Stimulated activated CD4-positive, alpha-beta T cell treated with anti-CD3 and anti-CD28 coated beads, Interleukin-4, amount 100 ng/mL, for 48 hours (primary cell): ENCODE data around the gene COMT.

ENCODE experiments used
- DNase-seq, 2 donors: peaks; one replicate each; pipeline ENCODE4 v3.0.0-alpha.2; 2020; ENCODE audit warnings: low read depth in 2 of 2

The COMT gene

DNA sequence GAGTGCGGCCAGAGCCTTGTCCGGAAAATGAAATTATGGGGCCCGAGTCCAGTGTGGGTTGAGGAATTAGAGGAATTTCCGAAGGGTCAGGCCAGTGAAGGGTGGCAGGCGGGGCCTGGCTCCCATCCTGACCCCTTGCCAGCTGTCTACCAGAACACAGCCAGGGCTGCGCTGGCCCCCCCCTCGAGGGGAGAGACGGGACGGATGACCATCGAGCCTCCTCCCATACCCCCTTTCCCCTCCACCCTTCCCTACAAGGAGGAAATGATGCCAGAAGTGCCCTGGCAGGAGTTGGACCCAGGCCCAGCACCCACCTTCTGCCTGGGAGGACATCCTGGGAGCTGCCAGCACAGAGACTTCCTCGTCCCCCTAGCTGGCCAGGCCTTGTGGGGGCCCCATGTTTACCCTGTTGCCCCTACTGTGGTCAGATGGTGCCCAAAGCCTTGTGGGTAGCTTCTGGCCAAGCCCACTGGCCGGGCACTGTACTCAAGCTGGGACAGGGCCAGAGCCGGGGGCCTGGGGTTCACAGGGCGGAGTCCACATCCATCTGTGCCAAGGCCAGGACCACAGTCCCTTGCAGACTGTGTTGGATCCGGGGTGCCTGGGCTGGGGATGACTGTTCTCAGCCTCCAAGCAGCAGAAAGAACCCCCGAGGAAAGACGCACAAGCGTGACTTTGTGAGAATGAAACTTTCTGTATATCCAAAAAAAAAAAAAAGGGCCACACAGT lies 54.2 kb downstream of the COMT start:
- DNase-seq: no peak

- DNase-seq: no peak
These were observed 55.3 kb downstream of the COMT start for GRCh38 chr22:19996694-19997384.

DNA sequence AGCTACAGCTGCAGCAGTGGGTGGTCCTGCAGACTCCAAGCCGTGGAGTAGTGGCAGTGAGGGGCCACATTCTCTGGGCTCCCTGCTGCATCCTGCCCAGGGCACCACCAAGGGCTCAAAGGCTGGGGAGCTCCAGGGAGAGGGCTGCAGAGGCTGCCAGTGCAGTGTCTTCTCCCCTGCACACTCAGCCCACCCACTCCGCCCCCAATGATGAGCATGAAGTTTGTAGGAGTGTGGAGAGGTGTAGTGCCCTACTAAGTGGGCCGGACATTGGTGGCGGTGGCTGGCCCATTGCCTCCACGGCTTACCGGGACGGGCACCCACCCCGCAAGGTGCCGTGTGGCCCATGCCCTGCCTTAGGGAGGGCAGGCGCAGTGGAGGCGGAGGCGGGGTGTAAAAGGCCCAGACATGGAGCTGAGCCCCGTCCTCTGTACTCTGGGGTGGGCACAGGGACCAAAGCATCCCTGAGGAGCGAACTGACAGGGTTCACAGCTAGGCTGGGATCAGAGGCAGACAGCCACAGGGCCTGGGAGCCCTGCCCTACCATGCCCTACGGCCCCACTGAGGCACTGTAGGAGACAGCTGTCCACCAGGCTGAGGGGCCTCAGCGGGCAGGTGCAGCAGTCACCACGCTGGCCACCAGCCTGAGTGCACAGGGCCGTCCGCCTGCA lies 56.1 kb downstream of the COMT start:
- no peak for DNase-seq

DNA sequence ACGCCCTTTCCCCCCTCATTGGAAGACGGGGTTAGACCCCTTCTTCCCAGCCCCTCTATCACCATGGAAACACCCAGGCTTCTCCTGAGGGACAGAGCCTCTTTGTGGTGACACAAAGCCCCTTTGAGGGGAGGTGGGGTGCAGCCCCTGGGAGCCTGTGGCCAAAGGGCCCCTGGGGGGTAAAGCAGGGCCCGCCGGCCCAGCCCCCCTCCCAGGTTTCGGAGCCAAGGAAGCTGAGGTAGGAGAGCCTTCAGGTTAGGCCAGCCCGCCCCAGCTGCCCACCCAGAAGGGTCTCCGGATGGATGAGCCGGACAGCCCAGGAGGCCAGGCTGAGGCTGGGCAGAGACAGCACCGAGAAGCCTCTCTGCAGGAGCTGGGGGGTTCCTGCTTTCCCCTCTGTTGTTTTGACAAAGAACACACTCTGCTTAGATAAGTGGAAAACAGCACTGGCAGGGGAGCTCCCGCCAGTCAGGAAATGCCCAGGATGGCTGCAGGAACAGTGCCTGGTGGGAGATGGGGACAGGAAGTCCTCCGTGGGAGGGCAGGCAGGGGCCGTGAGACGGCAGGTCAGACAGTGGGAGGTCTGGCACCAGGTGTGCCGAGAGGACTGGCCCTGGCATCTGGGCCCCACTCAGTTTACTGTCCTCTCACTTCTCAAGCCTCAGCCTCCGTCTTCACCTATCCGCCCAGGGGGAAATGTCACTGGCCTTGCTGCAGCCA lies 56.8 kb downstream of the COMT start:
- DNase-seq: no peak

GRCh38 chr22:19998991-19999820 lies 57.6 kb downstream of the COMT start:
- no peak for DNase-seq

DNA sequence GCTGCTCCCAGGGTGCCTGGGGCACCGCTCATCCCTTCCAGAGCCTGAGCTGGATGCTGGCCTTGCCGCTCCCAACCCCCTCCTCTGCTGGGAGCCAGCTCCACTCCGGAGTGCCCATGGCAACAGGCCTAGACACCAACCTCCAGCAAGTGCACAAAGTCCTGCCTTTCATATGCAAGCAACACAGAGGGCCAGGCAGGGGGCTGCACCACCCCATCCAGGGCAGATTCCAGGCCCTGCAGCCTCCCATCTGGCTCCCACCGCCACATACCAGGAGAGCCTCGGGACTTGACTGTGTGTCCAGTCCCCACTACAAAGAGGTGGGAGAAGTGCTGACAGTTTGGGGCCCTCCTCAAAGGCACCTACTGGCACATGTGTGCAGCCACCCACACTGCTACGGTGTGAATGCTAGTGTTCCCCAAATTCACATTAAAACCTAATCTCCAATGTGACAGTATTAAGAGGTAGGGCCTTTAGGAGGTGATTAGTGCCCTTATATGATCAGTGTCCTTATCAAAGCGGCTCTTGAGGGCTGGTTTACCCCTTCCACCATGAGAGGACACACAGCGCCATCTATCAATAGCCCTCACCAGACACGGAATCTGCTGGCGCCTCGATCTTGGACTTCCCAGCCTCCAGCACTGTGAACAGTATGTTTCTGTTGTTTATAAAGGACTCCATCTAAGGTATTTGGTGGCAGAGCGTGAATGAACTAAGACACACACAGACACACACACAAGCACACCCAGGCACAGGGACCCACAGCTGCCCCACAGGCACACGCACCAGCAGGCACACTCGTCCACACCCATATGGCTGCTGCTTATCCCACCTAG lies 58.9 kb downstream of the COMT start:
- no peak for DNase-seq

DNA sequence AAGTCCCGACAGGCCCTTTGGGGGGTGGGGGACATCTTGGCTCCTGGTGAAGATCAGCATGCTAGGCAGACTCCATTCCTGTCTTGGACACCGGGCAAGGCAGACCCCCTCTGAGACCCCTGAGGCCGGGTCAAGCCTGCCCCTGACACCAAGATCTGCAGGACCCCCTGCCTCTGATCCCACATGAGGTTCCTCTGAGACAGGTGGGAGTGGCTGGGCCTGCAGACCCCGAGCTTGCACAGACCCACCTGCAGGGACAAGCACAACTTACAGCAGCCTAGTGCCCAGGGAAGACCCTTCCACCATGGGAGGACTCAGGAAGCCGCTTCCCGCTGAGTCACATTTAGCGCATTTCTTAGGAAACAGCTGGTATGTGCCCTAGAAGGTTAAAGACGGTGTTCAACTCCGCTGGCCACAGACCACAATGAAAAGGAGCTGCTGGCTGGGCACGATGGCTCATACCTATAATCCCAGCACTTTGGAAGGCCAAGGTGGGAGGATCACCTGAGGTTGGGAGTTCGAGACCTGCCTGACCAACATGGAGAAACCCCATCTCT lies 59.6 kb downstream of the COMT start:
- DNase-seq: no peak

DNA sequence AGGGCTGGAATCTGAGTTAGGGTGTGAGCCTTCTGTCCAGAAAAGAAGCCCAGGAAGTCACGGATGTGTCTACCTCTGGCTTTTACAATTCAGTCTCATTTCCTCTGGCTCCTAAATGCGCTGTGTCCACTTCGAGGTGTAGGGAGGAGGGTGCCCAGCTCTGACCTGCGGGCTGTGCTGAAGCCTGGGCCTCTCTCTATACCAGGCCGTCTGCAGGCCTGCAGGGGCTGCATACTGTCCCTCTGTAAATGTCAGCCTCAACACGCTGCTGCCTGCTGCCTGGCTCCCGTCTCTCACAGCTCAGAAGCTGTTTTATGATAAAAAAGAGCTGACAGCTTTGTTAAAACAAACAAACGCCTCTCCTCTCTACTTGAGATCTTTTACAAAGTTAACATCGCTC lies 60.6 kb downstream of the COMT start:
- no peak for DNase-seq

DNA sequence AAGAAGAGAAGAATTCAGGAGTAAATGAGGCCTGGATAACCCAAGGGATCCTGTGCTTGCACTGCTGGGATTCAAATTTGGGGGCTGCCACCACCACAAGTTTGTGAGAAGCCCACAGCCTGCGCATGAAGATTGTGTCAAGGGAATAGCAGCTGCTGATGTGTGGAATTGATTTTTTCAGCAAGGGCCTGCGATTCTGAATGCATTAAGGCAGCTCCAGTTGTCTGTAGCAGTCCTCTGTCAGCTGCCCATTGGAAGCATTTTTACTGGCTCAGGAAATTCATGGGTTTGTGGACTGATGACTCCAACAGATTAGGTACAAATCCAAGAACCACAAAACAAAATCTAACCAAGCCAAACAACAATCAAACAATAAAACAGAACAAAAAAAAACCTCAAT lies 61.1 kb downstream of the COMT start:
- no peak for DNase-seq

DNA sequence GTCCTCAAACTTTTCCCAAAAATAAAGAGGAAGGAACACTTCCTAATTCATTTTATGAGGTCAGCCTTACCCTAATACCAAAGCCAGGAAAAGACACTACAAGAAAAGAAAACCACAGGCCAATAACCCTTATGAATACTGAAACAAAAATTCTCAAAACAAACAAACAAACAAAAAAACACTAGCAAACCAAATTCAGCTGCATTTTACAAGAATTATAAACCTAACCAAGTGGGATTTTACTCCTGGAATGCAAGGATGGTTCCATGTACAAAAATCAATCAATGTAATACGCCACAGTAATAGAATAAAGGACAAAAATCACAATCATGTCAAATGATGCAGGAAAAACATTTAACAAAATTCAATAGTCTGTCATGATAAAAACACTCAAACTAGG lies 61.7 kb downstream of the COMT start:
- no peak for DNase-seq

DNA sequence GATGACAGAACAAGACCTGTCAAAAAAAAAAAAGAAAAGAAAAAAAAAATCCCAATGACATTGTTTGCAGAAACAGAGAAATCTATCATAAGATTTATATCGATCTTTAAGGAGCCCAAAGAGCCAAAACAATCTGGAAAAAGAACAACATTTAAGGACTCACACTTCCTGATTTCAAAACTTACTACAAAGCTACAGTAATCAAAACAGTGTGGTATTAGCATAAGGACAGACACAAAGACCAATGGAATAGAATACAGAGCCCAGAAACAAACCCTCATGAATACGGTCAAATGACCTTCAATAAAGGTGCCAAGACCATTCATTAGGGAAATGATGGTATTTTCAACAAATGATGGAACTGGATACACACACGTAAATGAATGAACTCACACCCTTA lies 62.9 kb downstream of the COMT start:
- DNase-seq: no peak

GRCh38 chr22:20008221-20008995 lies 66.8 kb downstream of the COMT start:
- DNase-seq: no peak

GRCh38 chr22:20009018-20009491 lies 67.5 kb downstream of the COMT start:
- no peak for DNase-seq

- DNase-seq: no peak
These were observed 68.2 kb downstream of the COMT start for GRCh38 chr22:20009582-20010306.

DNA sequence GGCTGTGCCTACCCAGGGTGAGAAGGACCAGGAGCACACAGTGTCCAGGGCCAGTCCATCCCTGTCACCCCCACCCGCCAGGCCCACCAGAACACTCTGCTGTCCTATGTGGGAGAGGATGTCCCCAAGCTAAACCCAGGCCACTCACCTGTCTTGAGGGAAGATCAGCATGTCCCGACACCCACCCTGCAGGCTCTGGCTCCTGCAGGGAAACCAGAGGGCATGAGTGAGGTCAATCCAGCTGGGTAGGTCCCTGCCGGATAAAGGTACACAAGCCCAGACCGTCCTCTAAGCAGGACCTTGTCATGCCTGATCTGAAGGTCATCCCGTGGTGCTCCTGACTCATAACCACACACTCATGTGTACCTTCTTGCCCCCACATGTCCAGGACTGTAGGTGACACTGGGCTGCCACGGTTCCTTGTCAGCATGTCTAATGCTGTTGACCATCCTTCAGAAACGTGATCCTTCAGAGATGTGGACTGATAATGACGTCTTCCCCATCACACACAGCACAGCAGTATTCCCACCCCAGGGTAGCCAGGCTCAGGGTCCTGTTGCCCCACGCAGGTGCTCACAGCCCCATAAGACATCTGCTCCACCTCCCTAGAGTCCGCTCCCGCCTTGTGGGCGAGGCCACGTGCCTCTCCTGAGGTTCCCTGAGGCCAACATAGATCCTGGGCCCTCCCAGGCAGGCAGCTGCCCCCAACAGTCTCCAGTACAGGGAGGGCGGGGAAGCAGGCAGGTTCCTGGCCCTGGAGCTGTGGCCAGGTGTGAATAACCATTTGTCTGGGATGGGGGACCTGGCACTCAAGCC lies 68.9 kb downstream of the COMT start:
- DNase-seq: no peak

DNA sequence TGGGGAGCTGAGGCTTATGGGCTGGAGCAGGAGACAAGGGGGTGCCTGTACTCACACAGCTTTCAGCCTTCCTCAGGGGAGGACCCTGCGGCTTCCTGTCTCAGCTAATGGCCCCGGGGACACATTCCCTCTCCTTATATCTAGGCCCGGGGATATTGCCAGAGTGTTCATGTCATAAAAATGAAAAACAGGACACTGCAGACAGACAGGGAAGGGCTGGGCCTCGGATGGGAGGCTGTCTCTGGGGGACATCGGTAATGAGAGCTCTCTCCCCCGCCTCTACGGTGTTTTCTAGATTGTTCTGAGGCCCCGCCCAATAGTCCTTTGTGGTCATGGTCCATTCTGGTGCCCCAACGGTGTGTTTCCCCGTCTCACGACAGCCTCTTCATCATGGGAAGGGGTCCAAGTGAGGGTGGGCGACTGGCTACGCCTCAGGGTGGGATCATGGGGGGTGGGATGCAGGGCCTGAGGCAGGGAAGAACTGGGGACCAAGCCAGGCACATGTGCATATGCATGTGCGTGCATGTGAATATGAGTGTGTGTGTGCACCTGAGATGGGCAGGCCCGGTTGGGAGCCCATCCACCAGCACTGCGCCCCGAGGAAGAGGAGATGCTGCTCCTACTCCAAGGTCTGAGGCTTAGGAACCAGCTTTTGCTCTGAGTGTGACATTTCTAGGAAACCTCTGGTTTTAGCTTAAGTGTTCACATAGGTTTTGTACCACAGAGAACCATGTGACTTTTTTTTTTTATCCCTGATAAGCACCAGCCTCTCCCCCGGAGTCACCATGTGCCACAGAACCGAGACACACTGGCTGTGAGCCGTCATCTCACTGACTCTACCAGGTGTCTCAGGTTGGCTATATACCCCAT lies 69.8 kb downstream of the COMT start:
- no peak for DNase-seq
